ENCODE measurements around the gene VWC2L. TPM values are rescaled to one million over a fixed set of nuclear protein-coding genes. Genes with fewer than 3 reads are reported as not detected.

The VWC2L gene
- total and polyA plus RNA-seq, 2 experiments from 2014 or later: 0.10 TPM; not detected in 1

- no peaks in the 10 kb centered on the region for H3K79me2 ChIP-seq
- no peak overlapping the region for H3K27ac ChIP-seq
- DNase-seq (ENCODE audit: low spot score): no peak
- no peaks in the 10 kb centered on the region for H3K4me1 ChIP-seq (ENCODE audit: insufficient read depth)
- H3K4me3 ChIP-seq: no peak overlapping the region
- no peaks in the 10 kb centered on the region for H3K36me3 ChIP-seq (replicated peaks; ENCODE audit: insufficient read depth, low read depth)
- H3K27me3 ChIP-seq: no peaks in the 10 kb centered on the region
- H3K9me2 ChIP-seq (replicated peaks; ENCODE audit: insufficient read depth): no peaks in the 10 kb centered on the region
- no peaks in the 10 kb centered on the region for H4K20me1 ChIP-seq (ENCODE audit: insufficient read depth, poor library complexity, severe bottlenecking)
- H3K9me3 ChIP-seq (ENCODE audit: low read depth): no peaks in the 10 kb centered on the region
- no peak overlapping the region for H2AFZ ChIP-seq
- WGBS (ENCODE audit: low lambda C conversion rate, missing lambda C conversion rate): 94% methylated on average over 1 of the region's 1 CpG
- H3K4me2 ChIP-seq: no peak overlapping the region
- TF ChIP-seq EZH2phosphoT487 (IDR thresholded peaks at IDR 0.05; ENCODE audit: low read depth, severe bottlenecking, unreplicated experiment) (no peak), EZH2 (IDR thresholded peaks at IDR 0.05; ENCODE audit: borderline replicate concordance) (no peak), CTCF (IDR thresholded peaks at IDR 0.05; ENCODE audit: poor library complexity) (no peak)
Observed at GRCh38 chr2:214558341-214558740, 147.5 kb downstream of the VWC2L start.

DNA sequence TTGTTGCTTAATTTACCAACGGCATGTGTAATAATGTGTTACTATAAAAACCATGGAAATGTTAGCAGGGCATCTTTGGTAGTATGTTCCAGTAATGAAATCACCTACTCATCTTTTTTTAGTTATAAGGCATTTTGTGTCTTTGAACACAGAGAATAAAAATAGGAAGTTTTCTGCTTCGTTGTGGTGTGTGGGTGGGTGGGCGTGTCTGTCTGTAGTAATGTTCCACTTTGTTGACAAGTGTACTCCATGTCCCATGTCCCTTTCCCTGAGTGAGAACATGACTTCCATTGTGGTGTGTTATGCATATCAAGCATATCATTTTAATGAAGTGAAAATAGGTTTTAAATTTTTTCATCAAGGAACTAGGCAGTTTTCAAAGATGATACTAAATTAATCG, 149.3 kb downstream of the VWC2L start:
- Histone ChIP-seq H3K4me3 (no peak overlapping the region), H3K36me3 (replicated peaks; ENCODE audit: insufficient read depth, low read depth) (no peaks in the 10 kb centered on the region), H3K9me3 (ENCODE audit: low read depth) (no peaks in the 10 kb centered on the region), H3K79me2 (no peaks in the 10 kb centered on the region), H3K27ac (no peak overlapping the region), H3K4me2 (no peak overlapping the region), H3K9me2 (replicated peaks; ENCODE audit: insufficient read depth) (no peaks in the 10 kb centered on the region), H3K4me1 (ENCODE audit: insufficient read depth) (no peaks in the 10 kb centered on the region), H4K20me1 (ENCODE audit: insufficient read depth, poor library complexity, severe bottlenecking) (no peaks in the 10 kb centered on the region), H2AFZ (no peak overlapping the region), H3K27me3 (no peaks in the 10 kb centered on the region)
- DNase-seq (ENCODE audit: low spot score): no peak
- no peak for TF ChIP-seq EZH2 (IDR thresholded peaks at IDR 0.05; ENCODE audit: borderline replicate concordance)
- no peak for TF ChIP-seq EZH2phosphoT487 (IDR thresholded peaks at IDR 0.05; ENCODE audit: low read depth, severe bottlenecking, unreplicated experiment)
- no peak for TF ChIP-seq CTCF (IDR thresholded peaks at IDR 0.05; ENCODE audit: poor library complexity)
- WGBS (ENCODE audit: low lambda C conversion rate, missing lambda C conversion rate): 95% methylated on average over 4 of the region's 4 CpGs

- Histone ChIP-seq H3K36me3 (replicated peaks; ENCODE audit: insufficient read depth, low read depth) (no peaks in the 10 kb centered on the region), H3K4me1 (ENCODE audit: insufficient read depth) (no peaks in the 10 kb centered on the region), H3K79me2 (no peaks in the 10 kb centered on the region), H3K9me2 (replicated peaks; ENCODE audit: insufficient read depth) (no peaks in the 10 kb centered on the region), H3K9me3 (ENCODE audit: low read depth) (no peaks in the 10 kb centered on the region), H4K20me1 (ENCODE audit: insufficient read depth, poor library complexity, severe bottlenecking) (no peaks in the 10 kb centered on the region), H3K4me3 (no peak overlapping the region), H3K27ac (no peak overlapping the region), H2AFZ (no peak overlapping the region), H3K27me3 (no peaks in the 10 kb centered on the region), H3K4me2 (no peak overlapping the region)
- TF ChIP-seq EZH2phosphoT487 (IDR thresholded peaks at IDR 0.05; ENCODE audit: low read depth, severe bottlenecking, unreplicated experiment) (no peak), EZH2 (IDR thresholded peaks at IDR 0.05; ENCODE audit: borderline replicate concordance) (no peak), CTCF (IDR thresholded peaks at IDR 0.05; ENCODE audit: poor library complexity) (no peak)
- 96% methylated on average over 1 of the region's 1 CpG for WGBS (ENCODE audit: low lambda C conversion rate, missing lambda C conversion rate)
- no peak for DNase-seq (ENCODE audit: low spot score)
Observed at GRCh38 chr2:214560618-214561190, 149.8 kb downstream of the VWC2L start.

Measured in hepatocyte (in vitro differentiated cells).